Measurements from ENCODE around the gene CAPN7.

Gene CAPN7

DNA sequence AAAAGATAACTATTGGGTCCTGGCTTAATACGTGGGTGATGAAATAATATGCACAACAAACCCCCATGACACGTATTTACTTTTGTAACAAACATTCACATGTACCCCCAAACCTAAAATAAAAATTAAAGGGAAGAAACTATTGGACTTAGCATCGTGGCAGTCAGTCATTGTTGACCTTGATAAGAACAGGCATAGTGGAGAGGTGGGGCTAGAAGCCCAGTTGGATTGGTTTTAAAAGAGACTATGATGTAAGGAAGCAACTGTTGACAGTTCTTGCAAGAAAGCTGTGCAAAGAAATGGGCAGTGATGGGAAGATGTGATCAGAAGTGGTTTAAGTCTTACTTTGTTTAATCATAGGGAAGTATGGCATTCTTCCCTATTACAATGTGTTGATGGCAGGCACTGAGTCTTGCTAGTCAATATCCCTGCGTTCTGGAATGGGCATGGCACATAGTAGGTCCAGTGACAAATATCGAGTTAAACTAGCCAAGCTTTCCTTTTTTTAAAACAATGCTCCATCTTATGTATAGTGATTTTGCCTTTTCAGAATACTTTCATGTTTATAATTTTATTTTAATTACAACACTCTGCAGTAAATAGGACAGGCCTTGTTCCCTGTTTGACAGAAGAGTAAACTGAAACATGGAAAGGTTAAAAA, 37.9 kb downstream of the CAPN7 start:
- H3K9me3 Mint-ChIP-seq: no peaks in the 10 kb centered on the region
- no peak for DNase-seq (ENCODE audit: low spot score)
- H3K4me1 Mint-ChIP-seq (ENCODE audit: low read depth): peaks cover 8% of the 10 kb centered on the region
- H3K27ac Mint-ChIP-seq: no peak overlapping the region
- peaks cover 38% of the 10 kb centered on the region for H3K36me3 Mint-ChIP-seq (ENCODE audit: low read depth)
- no peaks in the 10 kb centered on the region for H3K27me3 Mint-ChIP-seq (ENCODE audit: low read depth)
- no peak overlapping the region for H3K4me3 Mint-ChIP-seq

GRCh38 chr3:15246186-15246585, 40.1 kb downstream of the CAPN7 start:
- Mint-ChIP-seq H3K27me3 (ENCODE audit: low read depth) (no peaks in the 10 kb centered on the region), H3K4me1 (ENCODE audit: low read depth) (peaks cover 8% of the 10 kb centered on the region), H3K9me3 (no peaks in the 10 kb centered on the region), H3K27ac (no peak overlapping the region), H3K36me3 (ENCODE audit: low read depth) (peaks cover 43% of the 10 kb centered on the region), H3K4me3 (no peak overlapping the region)
- DNase-seq (ENCODE audit: low spot score): no peak

DNA sequence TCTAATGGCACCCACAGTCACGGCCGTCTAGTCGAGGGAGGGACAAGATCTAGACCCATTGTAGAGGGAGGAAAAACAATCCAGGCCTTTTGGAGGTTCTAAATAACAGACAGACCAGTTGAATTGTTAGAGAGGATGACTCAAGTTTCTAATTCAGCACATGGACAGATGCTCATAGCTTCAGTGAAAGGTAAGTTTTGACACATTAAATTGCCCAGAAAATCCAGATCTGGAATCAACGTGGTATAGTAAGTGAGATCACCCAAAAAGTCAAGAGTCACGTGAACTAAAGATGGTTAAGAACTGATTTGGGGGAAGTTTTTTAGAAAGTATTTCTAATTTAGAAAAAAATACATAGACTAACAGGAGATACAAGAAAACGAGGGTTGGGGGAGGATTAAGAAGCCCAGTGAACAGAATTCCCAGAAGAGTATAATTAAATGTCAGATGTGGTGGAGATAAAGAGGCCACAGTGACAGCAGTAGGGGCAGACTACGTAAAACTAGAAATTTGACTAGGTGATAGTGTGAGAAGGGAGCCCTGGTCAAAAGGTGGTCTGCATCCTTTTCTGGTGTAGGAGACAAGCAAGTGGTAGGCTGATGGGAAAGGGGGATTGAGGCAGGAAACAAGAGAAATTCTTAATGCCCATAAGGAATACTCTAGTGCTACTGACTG, 47.1 kb downstream of the CAPN7 start:
- DNase-seq (ENCODE audit: low spot score): no peak
- Mint-ChIP-seq H3K27me3 (ENCODE audit: low read depth) (no peaks in the 10 kb centered on the region), H3K27ac (peak overlapping the region; percentile 0), H3K9me3 (no peaks in the 10 kb centered on the region), H3K4me3 (no peak overlapping the region), H3K36me3 (ENCODE audit: low read depth) (peaks cover 54% of the 10 kb centered on the region), H3K4me1 (ENCODE audit: low read depth) (peaks cover 12% of the 10 kb centered on the region)

- DNase-seq (ENCODE audit: low spot score): no peak
- no peaks in the 10 kb centered on the region for H3K27me3 Mint-ChIP-seq (ENCODE audit: low read depth)
- H3K4me3 Mint-ChIP-seq: no peak overlapping the region
- no peak overlapping the region for H3K27ac Mint-ChIP-seq
- peaks cover 12% of the 10 kb centered on the region for H3K4me1 Mint-ChIP-seq (ENCODE audit: low read depth)
- H3K9me3 Mint-ChIP-seq: no peaks in the 10 kb centered on the region
- peaks cover 64% of the 10 kb centered on the region for H3K36me3 Mint-ChIP-seq (ENCODE audit: low read depth)
Observed at GRCh38 chr3:15255215-15255614, 49.2 kb downstream of the CAPN7 start.

DNA sequence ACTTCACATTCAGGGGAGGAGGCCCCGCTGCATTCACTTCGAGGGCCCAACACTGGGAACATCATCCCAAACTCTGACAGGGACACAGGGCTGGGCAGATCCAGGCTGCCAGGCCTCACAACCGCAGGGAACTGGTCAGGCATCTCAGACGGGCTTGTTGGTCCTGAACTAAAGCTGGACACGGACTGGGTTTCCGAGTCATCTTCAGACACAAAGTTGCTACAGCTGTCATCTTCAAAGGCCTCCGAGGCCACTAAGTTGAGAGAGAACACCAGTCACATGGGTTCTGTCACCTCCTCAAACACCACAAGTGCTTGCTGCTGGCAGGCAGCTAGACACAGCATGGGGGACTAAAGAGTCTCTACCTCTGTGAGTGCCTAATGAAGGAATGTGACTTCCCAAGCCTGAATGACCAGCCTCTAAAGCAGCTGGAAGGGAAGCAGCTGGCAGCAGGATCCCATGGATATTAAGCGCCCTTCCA, 50.9 kb downstream of the CAPN7 start:
- peaks cover 10% of the 10 kb centered on the region for H3K4me1 Mint-ChIP-seq (ENCODE audit: low read depth)
- H3K9me3 Mint-ChIP-seq: no peaks in the 10 kb centered on the region
- H3K4me3 Mint-ChIP-seq: no peak overlapping the region
- peaks cover 53% of the 10 kb centered on the region for H3K36me3 Mint-ChIP-seq (ENCODE audit: low read depth)
- no peak for DNase-seq (ENCODE audit: low spot score)
- no peak overlapping the region for H3K27ac Mint-ChIP-seq
- no peaks in the 10 kb centered on the region for H3K27me3 Mint-ChIP-seq (ENCODE audit: low read depth)

DNA sequence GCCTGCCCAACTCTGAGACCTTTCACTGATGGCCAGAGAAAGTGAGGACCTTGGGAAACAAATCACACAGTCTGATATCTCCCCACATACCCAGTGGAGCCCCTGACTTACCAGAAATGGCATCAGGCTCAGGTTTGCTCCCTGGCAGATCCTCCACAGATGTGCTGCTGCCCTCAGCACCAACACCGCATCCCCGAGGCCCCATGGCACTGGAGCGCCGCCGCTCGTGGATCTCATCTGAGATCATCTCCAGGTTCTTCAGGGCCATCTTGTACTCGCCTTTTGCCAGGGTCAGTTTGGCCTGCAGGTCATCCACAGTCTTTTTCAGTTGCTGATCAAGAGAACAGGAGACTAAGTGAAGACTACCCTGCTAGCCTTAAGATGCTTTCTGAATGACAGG, 52.7 kb downstream of the CAPN7 start:
- H3K27ac Mint-ChIP-seq: no peak overlapping the region
- H3K36me3 Mint-ChIP-seq (ENCODE audit: low read depth): peaks cover 43% of the 10 kb centered on the region
- no peaks in the 10 kb centered on the region for H3K27me3 Mint-ChIP-seq (ENCODE audit: low read depth)
- no peak for DNase-seq (ENCODE audit: low spot score)
- H3K4me3 Mint-ChIP-seq: no peak overlapping the region
- H3K4me1 Mint-ChIP-seq (ENCODE audit: low read depth): no peaks in the 10 kb centered on the region
- H3K9me3 Mint-ChIP-seq: no peaks in the 10 kb centered on the region

- H3K27ac Mint-ChIP-seq: no peak overlapping the region
- H3K4me1 Mint-ChIP-seq (ENCODE audit: low read depth): no peaks in the 10 kb centered on the region
- H3K9me3 Mint-ChIP-seq: no peaks in the 10 kb centered on the region
- no peak overlapping the region for H3K4me3 Mint-ChIP-seq
- H3K36me3 Mint-ChIP-seq (ENCODE audit: low read depth): peaks cover 35% of the 10 kb centered on the region
- H3K27me3 Mint-ChIP-seq (ENCODE audit: low read depth): no peaks in the 10 kb centered on the region
- DNase-seq (ENCODE audit: low spot score): no peak
Observed at GRCh38 chr3:15260531-15260930, 54.5 kb downstream of the CAPN7 start.

DNA sequence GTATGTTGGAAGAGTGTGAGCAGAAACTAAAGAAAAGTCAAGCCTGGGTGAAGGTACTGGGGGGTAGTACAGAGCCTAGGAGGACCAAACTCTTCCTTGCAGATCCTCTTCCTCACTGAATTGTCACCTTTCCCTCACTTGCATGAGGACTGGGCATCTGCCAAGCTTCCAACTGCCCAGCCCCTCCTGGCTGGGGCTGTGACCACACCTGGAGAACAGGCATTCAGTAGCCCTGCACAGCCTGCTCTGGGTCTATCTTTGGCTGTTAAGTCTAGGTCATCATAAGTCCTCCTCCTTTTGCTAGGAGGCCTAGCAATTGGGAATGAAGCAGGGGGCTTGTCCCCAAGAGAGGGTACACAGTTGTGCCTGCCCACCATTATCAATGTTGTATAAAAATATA, 55.2 kb downstream of the CAPN7 start:
- no peaks in the 10 kb centered on the region for H3K27me3 Mint-ChIP-seq (ENCODE audit: low read depth)
- DNase-seq (ENCODE audit: low spot score): no peak
- H3K27ac Mint-ChIP-seq: no peak overlapping the region
- H3K9me3 Mint-ChIP-seq: no peaks in the 10 kb centered on the region
- no peaks in the 10 kb centered on the region for H3K4me1 Mint-ChIP-seq (ENCODE audit: low read depth)
- peaks cover 28% of the 10 kb centered on the region for H3K36me3 Mint-ChIP-seq (ENCODE audit: low read depth)
- H3K4me3 Mint-ChIP-seq: no peak overlapping the region

DNA sequence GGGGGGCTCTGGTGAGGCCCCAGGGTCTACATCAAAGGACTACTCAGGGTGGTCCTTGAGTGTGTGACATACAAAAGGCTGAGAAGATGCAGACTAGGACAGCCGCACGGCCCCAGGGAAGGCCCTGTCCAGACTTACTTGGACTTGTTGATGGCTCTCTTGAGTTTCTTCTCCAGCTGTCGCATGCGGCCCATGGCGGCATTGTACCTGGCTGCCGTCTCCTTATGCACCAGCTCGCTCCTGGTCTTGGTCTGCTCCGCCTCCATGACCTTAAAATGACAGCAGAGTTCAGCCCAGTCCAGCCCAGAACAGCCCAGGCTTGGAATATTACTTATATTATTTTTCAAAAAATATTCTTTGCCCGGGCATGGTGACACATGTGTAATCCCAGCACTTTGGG, 56.0 kb downstream of the CAPN7 start:
- Mint-ChIP-seq H3K27ac (no peak overlapping the region), H3K36me3 (ENCODE audit: low read depth) (peaks cover 25% of the 10 kb centered on the region), H3K4me1 (ENCODE audit: low read depth) (peaks cover 2% of the 10 kb centered on the region), H3K27me3 (ENCODE audit: low read depth) (no peaks in the 10 kb centered on the region), H3K4me3 (no peak overlapping the region), H3K9me3 (no peaks in the 10 kb centered on the region)
- no peak for DNase-seq (ENCODE audit: low spot score)

DNA sequence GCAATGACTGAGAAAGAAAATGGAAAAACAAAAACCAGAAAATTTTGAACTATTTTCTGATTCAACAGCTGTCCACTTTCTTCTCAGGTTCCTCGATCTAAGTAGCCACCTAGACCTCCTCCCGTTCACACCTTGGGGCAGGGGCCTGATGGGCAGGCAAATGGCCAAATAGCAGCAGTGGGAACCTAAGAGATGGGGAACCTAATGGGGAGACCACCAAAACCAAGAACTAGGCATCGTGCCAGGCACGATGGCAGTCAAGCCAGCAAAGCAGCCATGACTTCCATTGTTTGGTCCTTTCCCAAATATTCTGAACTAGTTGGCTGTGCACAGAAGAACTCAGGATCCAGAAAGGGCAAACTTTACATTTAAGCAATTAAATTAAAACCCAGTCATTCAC, 57.1 kb downstream of the CAPN7 start:
- Mint-ChIP-seq H3K4me1 (ENCODE audit: low read depth) (peaks cover 6% of the 10 kb centered on the region), H3K4me3 (no peak overlapping the region), H3K36me3 (ENCODE audit: low read depth) (peaks cover 17% of the 10 kb centered on the region), H3K27me3 (ENCODE audit: low read depth) (no peaks in the 10 kb centered on the region), H3K9me3 (no peaks in the 10 kb centered on the region), H3K27ac (no peak overlapping the region)
- no peak for DNase-seq (ENCODE audit: low spot score)

- Mint-ChIP-seq H3K4me3 (no peak overlapping the region), H3K36me3 (ENCODE audit: low read depth) (peaks cover 14% of the 10 kb centered on the region), H3K27me3 (ENCODE audit: low read depth) (no peaks in the 10 kb centered on the region), H3K27ac (no peak overlapping the region), H3K4me1 (ENCODE audit: low read depth) (peaks cover 11% of the 10 kb centered on the region), H3K9me3 (no peaks in the 10 kb centered on the region)
- no peak for DNase-seq (ENCODE audit: low spot score)
Observed at GRCh38 chr3:15263926-15264325, 57.9 kb downstream of the CAPN7 start.

- peaks cover 15% of the 10 kb centered on the region for H3K36me3 Mint-ChIP-seq (ENCODE audit: low read depth)
- DNase-seq (ENCODE audit: low spot score): no peak
- no peak overlapping the region for H3K27ac Mint-ChIP-seq
- no peak overlapping the region for H3K4me3 Mint-ChIP-seq
- peaks cover 17% of the 10 kb centered on the region for H3K4me1 Mint-ChIP-seq (ENCODE audit: low read depth)
- H3K9me3 Mint-ChIP-seq: no peaks in the 10 kb centered on the region
- no peaks in the 10 kb centered on the region for H3K27me3 Mint-ChIP-seq (ENCODE audit: low read depth)
Observed at GRCh38 chr3:15264486-15264885, 58.4 kb downstream of the CAPN7 start.

GRCh38 chr3:15265655-15266509, 59.8 kb downstream of the CAPN7 start:
- Mint-ChIP-seq H3K4me3 (no peak overlapping the region), H3K27me3 (ENCODE audit: low read depth) (no peaks in the 10 kb centered on the region), H3K27ac (no peak overlapping the region), H3K9me3 (no peaks in the 10 kb centered on the region), H3K4me1 (ENCODE audit: low read depth) (peaks cover 29% of the 10 kb centered on the region), H3K36me3 (ENCODE audit: low read depth) (peaks cover 13% of the 10 kb centered on the region)
- no peak for DNase-seq (ENCODE audit: low spot score)
